ENCODE measurements around the gene SLC36A3. TPM values are rescaled to one million over a fixed set of nuclear protein-coding genes. Genes with fewer than 3 reads are reported as not detected.
A peak's percentile ranks its signal among the peaks of the same experiment; 100 is the strongest.

SLC36A3 gene
- total RNA-seq, 4 donors from 2014 or later: not detected

- Histone ChIP-seq H3K36me3 (no peaks in the 10 kb centered on the region), H3K27ac (peak overlapping the region in 1 of 4 donors; percentile 77), H3K27me3 (no peaks in the 10 kb centered on the region), H3K4me3 (no peak overlapping the region), H3K9me3 (no peaks in the 10 kb centered on the region), H3K4me1 (peaks cover 0 to 36% (median 16%) of the 10 kb centered on the region in 3 donors)
- TF ChIP-seq EP300 (IDR thresholded peaks at IDR 0.05) (no peak), POLR2AphosphoS5 (IDR thresholded peaks at IDR 0.05) (no peak), POLR2A (IDR thresholded peaks at IDR 0.05) (no peak), CTCF (IDR thresholded peaks at IDR 0.05) (no peak)
- no peak for ATAC-seq
- WGBS, 2 donors (ENCODE audit: low coverage in 1 of 2): 89 to 94% methylated on average over 3 to 4 of the region's 4 CpGs
Measured at GRCh38 chr5:151251621-151252020, 51.9 kb downstream of the SLC36A3 start.

GRCh38 chr5:151251001-151251551 is 52.5 kb downstream of the SLC36A3 start:
- Histone ChIP-seq H3K36me3 (no peaks in the 10 kb centered on the region), H3K9me3 (no peaks in the 10 kb centered on the region), H3K27me3 (no peaks in the 10 kb centered on the region), H3K4me1 (peaks cover 0 to 35% (median 16%) of the 10 kb centered on the region in 3 donors), H3K27ac (no peak overlapping the region), H3K4me3 (no peak overlapping the region)
- 88 to 92% methylated on average over 4 to 5 of the region's 5 CpGs for WGBS, 2 donors (ENCODE audit: low coverage in 1 of 2)
- TF ChIP-seq POLR2AphosphoS5 (IDR thresholded peaks at IDR 0.05) (no peak), CTCF (IDR thresholded peaks at IDR 0.05) (no peak), EP300 (IDR thresholded peaks at IDR 0.05) (no peak), POLR2A (IDR thresholded peaks at IDR 0.05) (no peak)
- no peak for ATAC-seq

- 83 to 100% methylated on average over 3 to 7 of the region's 10 CpGs for WGBS, 2 donors (ENCODE audit: low coverage in 1 of 2)
Measured at GRCh38 chr5:151250346-151251000, 53.1 kb downstream of the SLC36A3 start.

GRCh38 chr5:151249281-151249680 is 54.3 kb downstream of the SLC36A3 start:
- H3K4me3 ChIP-seq: no peak overlapping the region
- no peak for ATAC-seq
- H3K27ac ChIP-seq: no peak overlapping the region
- WGBS, 2 donors (ENCODE audit: low coverage in 1 of 2): 67 to 85% methylated on average over 3 to 5 of the region's 5 CpGs
- TF ChIP-seq POLR2AphosphoS5 (IDR thresholded peaks at IDR 0.05) (no peak), POLR2A (IDR thresholded peaks at IDR 0.05) (no peak), CTCF (IDR thresholded peaks at IDR 0.05) (no peak), EP300 (IDR thresholded peaks at IDR 0.05) (no peak)
- peaks cover 0 to 18% (median 13%) of the 10 kb centered on the region in 3 donors for H3K4me1 ChIP-seq
- H3K9me3 ChIP-seq: no peaks in the 10 kb centered on the region
- H3K27me3 ChIP-seq: no peaks in the 10 kb centered on the region
- no peaks in the 10 kb centered on the region for H3K36me3 ChIP-seq

More at GRCh38 chr5:151250346-151251000, 53.1 kb downstream of the SLC36A3 start:
- no peak for TF ChIP-seq POLR2A (IDR thresholded peaks at IDR 0.05)
- TF ChIP-seq CTCF (IDR thresholded peaks at IDR 0.05): no peak
- TF ChIP-seq EP300 (IDR thresholded peaks at IDR 0.05): no peak
- no peak for TF ChIP-seq POLR2AphosphoS5 (IDR thresholded peaks at IDR 0.05)
- Histone ChIP-seq H3K9me3 (no peaks in the 10 kb centered on the region), H3K27me3 (no peaks in the 10 kb centered on the region), H3K27ac (no peak overlapping the region), H3K36me3 (no peaks in the 10 kb centered on the region), H3K4me1 (peaks cover 0 to 29% (median 16%) of the 10 kb centered on the region in 3 donors), H3K4me3 (no peak overlapping the region)
- ATAC-seq: no peak

GRCh38 chr5:151248651-151249050 is 54.9 kb downstream of the SLC36A3 start:
- H3K27me3 ChIP-seq: no peaks in the 10 kb centered on the region
- ATAC-seq: no peak
- 50% methylated on average over 1 of the region's 2 CpGs; no CpG with 5 or more reads in 1 of the 2 donors for WGBS, 2 donors (ENCODE audit: low coverage in 1 of 2)
- H3K4me1 ChIP-seq: peaks cover 0 to 11% (median 6%) of the 10 kb centered on the region in 3 donors
- no peak overlapping the region for H3K27ac ChIP-seq
- H3K9me3 ChIP-seq: no peaks in the 10 kb centered on the region
- TF ChIP-seq POLR2AphosphoS5 (IDR thresholded peaks at IDR 0.05) (no peak), CTCF (IDR thresholded peaks at IDR 0.05) (no peak), EP300 (IDR thresholded peaks at IDR 0.05) (no peak), POLR2A (IDR thresholded peaks at IDR 0.05) (no peak)
- no peak overlapping the region for H3K4me3 ChIP-seq
- H3K36me3 ChIP-seq: no peaks in the 10 kb centered on the region

Measured in gastroesophageal sphincter (tissue), 4 donors.